Cardiac septum (tissue), 1 donor: ENCODE measurements around the gene DPY19L2. TPM values are rescaled to one million over a fixed set of nuclear protein-coding genes. Genes with fewer than 3 reads are reported as not detected.
"Not testable (repeated sequence)": the region's sequence is repeated elsewhere in the genome, so short reads cannot be mapped to it uniquely, and the experiment has no call there.

Experiments
- DNase-seq: peaks from one replicate; pipeline ENCODE4 v3.0.0-alpha.2; 2020; ENCODE audit warnings: low spot score
- intact Hi-C: fragments of 100-400 bp; cut with DNase I; formaldehyde crosslinking; loops from one replicate; pipeline ENCODE4 v1.14.0; 2022
- total RNA-seq: library from RNA; stranded (reverse); fragmentation: NEBNext Ultra II Directional; extraction: Animal tissue kit (Norgen Biotek cat#: 25700); gene quantifications from one replicate; pipeline ENCODE4 v1.2.1, GENCODE V29; 2021
- donor health status: DM: no; HTN: no; CAD: no.

Gene DPY19L2
- total RNA-seq, 1 donor from 2014 or later: 67.7 TPM

DNA sequence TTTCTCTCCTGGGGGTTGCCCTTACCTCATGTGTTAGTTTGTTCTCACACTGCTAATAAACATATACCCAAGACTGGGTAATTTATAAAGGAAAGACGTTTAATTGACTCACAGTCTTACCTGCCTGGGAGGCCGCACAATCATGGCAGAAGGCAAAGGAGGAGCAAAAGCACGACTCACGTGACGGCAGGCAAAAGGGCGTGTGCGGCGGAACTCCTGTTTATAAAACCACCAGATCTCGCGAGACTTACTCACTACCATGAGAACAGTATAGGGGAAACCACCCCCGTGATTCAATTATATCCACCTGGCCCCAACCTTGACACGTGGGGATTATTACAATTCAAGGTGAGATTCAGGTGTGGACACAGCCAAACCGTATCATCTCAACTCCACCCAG lies 116.9 kb downstream of the DPY19L2 start:
- intact Hi-C loops, DNase-seq: not testable (repeated sequence)

- DNase-seq, intact Hi-C loops: not testable (repeated sequence)
Observed at GRCh38 chr12:63549034-63549433, 119.3 kb downstream of the DPY19L2 start.

DNA sequence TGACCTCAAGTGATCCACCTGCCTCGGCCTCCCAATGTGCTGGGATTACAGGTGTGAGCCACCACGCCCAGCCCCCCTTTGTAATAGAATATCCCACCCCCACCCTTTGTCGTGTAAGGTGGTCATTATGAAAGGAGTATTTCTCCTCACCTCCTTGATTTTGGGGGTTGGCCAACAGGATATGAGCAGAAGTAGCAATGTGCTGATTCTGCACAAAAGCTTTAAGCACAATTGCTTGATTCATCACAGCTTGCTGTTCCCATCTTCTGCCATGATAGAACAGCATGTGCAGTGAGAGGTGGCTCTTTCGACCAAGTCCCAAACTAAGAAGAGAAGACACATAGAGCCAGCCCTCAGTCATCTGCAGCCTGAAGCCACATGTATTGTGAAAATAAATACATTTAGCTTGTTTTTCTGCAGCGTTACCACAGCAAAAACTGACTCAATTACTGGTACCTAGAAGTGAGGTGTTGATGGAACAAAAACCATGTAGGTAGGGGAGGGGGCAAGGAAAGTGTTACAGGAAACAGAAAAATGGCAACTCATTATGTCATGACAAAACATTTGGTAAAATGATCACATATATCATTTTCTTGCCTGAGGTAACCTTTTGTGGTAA lies 122.9 kb downstream of the DPY19L2 start:
- DNase-seq, intact Hi-C loops: not testable (repeated sequence)

- DNase-seq, intact Hi-C loops: not testable (repeated sequence)
Observed at GRCh38 chr12:63538656-63539055, 129.6 kb downstream of the DPY19L2 start.

DNA sequence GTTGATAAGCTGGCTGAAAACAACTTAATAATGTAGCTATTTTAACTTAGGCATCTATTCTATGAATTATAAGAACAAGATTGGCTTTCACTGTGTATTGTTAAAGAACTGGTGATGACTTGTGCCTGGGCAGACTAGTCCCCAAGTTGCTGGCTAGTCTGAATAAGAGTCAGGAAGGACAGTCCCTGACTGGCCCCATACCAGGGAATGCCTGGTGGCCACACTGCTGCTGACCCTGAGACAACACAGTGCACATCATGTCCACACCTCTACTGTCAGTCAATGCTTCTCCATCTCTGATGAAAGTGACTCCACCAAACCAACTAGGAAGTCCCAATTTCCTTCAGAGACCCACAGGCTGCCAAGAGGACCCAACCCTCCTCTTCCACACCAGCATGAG lies 130.5 kb downstream of the DPY19L2 start:
- DNase-seq, intact Hi-C loops: not testable (repeated sequence)

DNA sequence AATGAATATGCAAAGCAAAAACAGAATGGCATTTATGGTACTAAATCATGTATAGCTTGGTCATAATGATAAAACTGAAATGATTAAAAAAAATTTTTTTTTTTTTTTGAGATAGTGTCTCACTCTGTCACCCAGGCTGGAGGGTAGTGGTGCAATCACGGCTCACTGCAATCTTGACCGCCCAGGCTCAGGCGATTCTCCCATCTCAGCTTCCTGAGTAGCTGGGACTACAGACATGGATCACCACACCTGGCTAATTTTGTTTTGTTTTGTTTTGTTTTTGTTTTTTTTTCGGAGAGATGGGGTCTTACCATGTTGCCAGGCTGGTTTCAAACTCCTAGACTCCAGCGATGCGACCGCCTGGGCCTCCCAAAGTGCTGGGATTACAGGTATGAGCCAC lies 138.7 kb downstream of the DPY19L2 start:
- DNase-seq, intact Hi-C loops: not testable (repeated sequence)

- DNase-seq: no peak
- intact Hi-C loops: no loop called here
Observed at GRCh38 chr12:63525831-63526230, 142.5 kb downstream of the DPY19L2 start.

- no peak for DNase-seq
- intact Hi-C loops: no loop called here
Observed at GRCh38 chr12:63521706-63522105, 146.6 kb downstream of the DPY19L2 start.

Other genes with a start within 250 kb of the DPY19L2 start
- gene RXYLT1, start 111.4 kb upstream of the DPY19L2 start, total RNA-seq: 22.5 TPM
- gene SRGAP1, start 176.2 kb upstream of the DPY19L2 start, total RNA-seq: 5.9 TPM